Large intestine (tissue), 3 donors: ENCODE data around the gene ALG6. TPM values are rescaled to one million over a fixed set of nuclear protein-coding genes. Genes with fewer than 3 reads are reported as not detected.
"Not testable (repeated sequence)": the region's sequence is repeated elsewhere in the genome, so short reads cannot be mapped to it uniquely, and the experiment has no call there.

Experiments used
- DNase-seq, 2 donors: peaks; one replicate each; pipeline versions ENCODE4 v3.0.0 to v3.0.0-alpha.2; 2013
- H3K27ac ChIP-seq: one replicate; pipeline ENCODE4 v1.5.1; 2013; ENCODE audit warnings: low read length
- H3K27me3 ChIP-seq: 2 replicates; pipeline ENCODE4 v1.6.1; 2013; ENCODE audit warnings: low read length; ENCODE audit not compliant: control insufficient read depth, insufficient read depth
- H3K36me3 ChIP-seq: 2 replicates; pipeline ENCODE4 v1.6.1; 2013; ENCODE audit warnings: low read length; ENCODE audit not compliant: control insufficient read depth, insufficient read depth
- H3K4me1 ChIP-seq: one replicate; pipeline ENCODE4 v1.6.1; 2013; ENCODE audit warnings: low read length; ENCODE audit not compliant: control insufficient read depth, insufficient read depth
- H3K4me3 ChIP-seq: one replicate; pipeline ENCODE4 v1.5.1; 2013; ENCODE audit warnings: low read length
- H3K9me3 ChIP-seq: one replicate; pipeline ENCODE4 v1.6.1; 2013; ENCODE audit warnings: mild to moderate bottlenecking, low read depth, low read length, moderate library complexity; ENCODE audit not compliant: control insufficient read depth
- WGBS: methylation state at CpG from one replicate; pipeline ENCODE4 v1.1.5; 2013; ENCODE audit warnings: low lambda C conversion rate; ENCODE audit not compliant: insufficient coverage; 5-methylcytosine and 5-hydroxymethylcytosine counted together
- polyA plus RNA-seq: library from polyadenylated mRNA; unstranded; fragments of 120-200 nt; gene quantifications from one replicate; pipeline ENCODE4 v1.2.1, GENCODE V29; 2013

Gene ALG6
- polyA plus RNA-seq, 1 donor, result 21.2 TPM

DNA sequence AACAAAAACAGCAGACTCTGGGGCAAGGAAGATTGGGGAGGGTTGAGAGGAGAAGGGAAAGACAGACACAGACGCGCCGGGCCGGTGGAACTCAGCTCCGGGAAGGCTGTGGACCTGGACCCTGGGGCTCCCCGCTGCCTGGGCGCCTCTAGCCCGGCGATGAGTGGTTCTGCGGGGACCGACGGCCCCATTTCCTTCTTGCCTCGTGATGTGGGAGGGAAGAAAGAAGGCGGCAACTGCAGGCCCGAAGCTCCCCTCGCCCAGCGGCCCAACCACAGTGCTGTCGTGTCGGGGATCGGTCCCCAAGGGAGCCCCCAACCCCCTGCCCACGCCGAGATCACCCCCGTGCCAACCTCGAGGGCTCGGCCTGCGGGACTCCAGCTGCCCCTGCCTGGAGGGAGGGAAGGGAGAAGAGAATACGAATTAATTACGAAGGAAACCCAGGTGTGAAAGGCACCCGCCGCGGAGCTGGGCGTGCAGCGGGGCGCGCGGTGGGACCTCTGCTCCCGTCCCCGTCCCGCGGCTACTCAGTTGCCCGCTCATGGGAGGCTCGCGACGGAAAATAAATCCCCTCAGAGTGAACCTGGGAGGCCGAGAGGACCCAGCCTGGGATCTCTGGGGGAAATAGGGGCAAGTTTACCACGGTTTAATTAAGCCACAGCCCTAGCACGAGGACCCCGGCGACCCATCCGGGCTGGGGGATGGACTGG lies 37.7 kb upstream of the ALG6 start:
- Histone ChIP-seq H3K4me1 (peaks cover 8% of the 10 kb centered on the region), H3K27me3 (peaks cover 86% of the 10 kb centered on the region), H3K9me3 (peaks cover 9% of the 10 kb centered on the region), H3K27ac (no peak overlapping the region), H3K4me3 (no peak overlapping the region), H3K36me3 (no peaks in the 10 kb centered on the region)
- DNase-seq, result peak in 1 of 2 donors; percentile 54
- WGBS, result no CpG with 5 or more reads among the region's 50 CpGs

DNA sequence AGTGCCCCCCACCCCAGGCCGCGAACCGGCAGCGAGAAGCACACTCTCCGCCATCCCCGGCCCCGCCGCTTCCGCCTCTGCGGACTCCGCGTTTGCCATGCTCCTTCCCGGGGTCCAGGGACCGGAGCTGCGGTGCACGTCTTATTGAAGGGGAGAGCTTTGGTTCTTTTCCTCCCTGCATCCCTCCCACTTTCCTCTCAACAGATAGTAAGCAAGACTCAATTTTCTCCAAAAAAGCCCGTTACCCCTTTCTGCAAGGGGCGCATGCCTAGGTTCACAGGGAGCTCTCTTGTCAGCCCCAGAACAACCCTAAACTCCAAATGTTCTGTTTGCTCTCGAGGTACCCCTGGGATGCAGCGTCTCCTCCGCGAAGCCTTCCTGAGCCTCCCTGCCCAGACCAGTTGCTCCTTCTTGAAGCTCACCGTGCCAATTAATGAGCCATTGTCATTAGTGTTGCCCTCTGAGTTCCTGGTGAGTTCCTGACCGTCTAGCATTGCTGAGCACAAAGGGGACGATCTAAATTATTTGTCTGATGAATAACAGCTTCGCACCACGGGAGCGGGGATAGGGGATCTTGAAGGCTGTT lies 37.0 kb upstream of the ALG6 start:
- H3K9me3 ChIP-seq, result peaks cover 9% of the 10 kb centered on the region
- H3K27ac ChIP-seq, result no peak overlapping the region
- no CpG with 5 or more reads among the region's 28 CpGs for WGBS
- peaks cover 8% of the 10 kb centered on the region for H3K4me1 ChIP-seq
- H3K27me3 ChIP-seq, result peaks cover 88% of the 10 kb centered on the region
- no peak overlapping the region for H3K4me3 ChIP-seq
- H3K36me3 ChIP-seq, result no peaks in the 10 kb centered on the region
- peak in 1 of 2 donors; percentile 3 for DNase-seq

GRCh38 chr1:63342402-63342801 lies 25.0 kb upstream of the ALG6 start:
- no peak overlapping the region for H3K4me3 ChIP-seq
- no peaks in the 10 kb centered on the region for H3K9me3 ChIP-seq
- no peaks in the 10 kb centered on the region for H3K36me3 ChIP-seq
- no peaks in the 10 kb centered on the region for H3K4me1 ChIP-seq
- 80% methylated on average over 2 of the region's 2 CpGs for WGBS
- no peak for DNase-seq
- H3K27ac ChIP-seq, result no peak overlapping the region
- H3K27me3 ChIP-seq, result peaks cover 27% of the 10 kb centered on the region

- H3K27ac ChIP-seq, result no peak overlapping the region
- H3K36me3 ChIP-seq, result no peaks in the 10 kb centered on the region
- peaks cover 33% of the 10 kb centered on the region for H3K27me3 ChIP-seq
- no peak for DNase-seq
- H3K4me3 ChIP-seq, result no peak overlapping the region
- no CpG with 5 or more reads among the region's 1 CpG for WGBS
- H3K9me3 ChIP-seq, result no peaks in the 10 kb centered on the region
- no peaks in the 10 kb centered on the region for H3K4me1 ChIP-seq
These were observed 23.5 kb upstream of the ALG6 start for GRCh38 chr1:63343922-63344321.

DNA sequence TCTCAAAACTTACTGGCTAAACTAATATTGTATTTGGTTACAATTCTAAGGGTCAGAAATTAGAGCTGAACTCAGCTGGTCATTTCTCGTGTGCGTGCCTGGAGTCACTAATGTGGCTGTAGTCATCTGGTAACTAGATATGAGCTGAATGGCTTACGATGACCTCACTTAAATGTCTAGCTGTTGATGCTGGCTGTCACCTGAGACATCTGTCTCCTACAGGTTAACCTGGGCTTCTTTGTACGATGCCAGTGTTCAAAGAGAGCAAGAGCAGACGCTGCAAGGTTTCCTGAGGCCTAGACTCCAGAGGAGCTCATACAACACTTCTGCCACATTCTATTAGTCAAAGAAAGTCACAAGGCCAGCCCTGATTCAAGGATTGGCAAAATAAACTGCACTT lies 17.1 kb upstream of the ALG6 start:
- Histone ChIP-seq H3K4me3 (no peak overlapping the region), H3K36me3 (no peaks in the 10 kb centered on the region), H3K4me1 (no peaks in the 10 kb centered on the region), H3K9me3 (no peaks in the 10 kb centered on the region), H3K27ac (no peak overlapping the region), H3K27me3 (peaks cover 33% of the 10 kb centered on the region)
- no CpG with 5 or more reads among the region's 5 CpGs for whole genome bisulfite sequencing
- no peak for DNase-seq

GRCh38 chr1:63352736-63353135 lies 14.7 kb upstream of the ALG6 start:
- 90% methylated on average over 2 of the region's 2 CpGs for WGBS
- Histone ChIP-seq H3K27me3 (peaks cover 29% of the 10 kb centered on the region), H3K9me3 (peaks cover 2% of the 10 kb centered on the region), H3K27ac (no peak overlapping the region), H3K4me3 (no peak overlapping the region), H3K4me1 (no peaks in the 10 kb centered on the region), H3K36me3 (no peaks in the 10 kb centered on the region)
- no peak for DNase-seq

GRCh38 chr1:63356234-63356633 lies 11.2 kb upstream of the ALG6 start:
- not testable (repeated sequence) for H3K27ac ChIP-seq, H3K9me3 ChIP-seq, H3K36me3 ChIP-seq, H3K4me1 ChIP-seq, H3K4me3 ChIP-seq, DNase-seq
- H3K27me3 ChIP-seq, result peaks cover 20% of the 10 kb centered on the region
- 93% methylated on average over 2 of the region's 2 CpGs for WGBS

GRCh38 chr1:63359561-63359960 lies 7.9 kb upstream of the ALG6 start:
- no peak for DNase-seq
- peaks cover 2% of the 10 kb centered on the region for H3K9me3 ChIP-seq
- H3K27me3 ChIP-seq, result peaks cover 4% of the 10 kb centered on the region
- no peak overlapping the region for H3K27ac ChIP-seq
- no peaks in the 10 kb centered on the region for H3K36me3 ChIP-seq
- WGBS, result 82% methylated on average over 3 of the region's 5 CpGs
- H3K4me3 ChIP-seq, result no peak overlapping the region
- H3K4me1 ChIP-seq, result no peaks in the 10 kb centered on the region

DNA sequence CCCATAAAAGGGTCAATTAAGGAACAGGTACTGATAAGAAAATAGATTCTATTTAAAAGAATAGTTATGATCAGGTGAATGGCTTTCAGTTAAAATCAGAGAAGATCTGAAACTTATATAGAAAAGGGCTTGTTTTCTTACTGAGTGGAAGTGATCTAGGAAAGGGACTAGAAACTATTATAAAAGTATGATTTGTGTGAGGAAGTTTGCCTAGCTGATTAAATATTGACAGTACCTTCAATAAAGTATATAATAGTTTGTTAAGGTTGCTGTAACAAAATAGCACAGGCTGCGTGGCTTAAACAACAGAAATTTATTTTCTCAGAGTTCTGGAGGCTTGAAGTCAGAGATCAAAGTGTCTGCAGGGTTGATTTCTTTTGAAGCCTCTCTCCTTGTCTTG lies 5.4 kb upstream of the ALG6 start:
- H3K4me3 ChIP-seq, result no peak overlapping the region
- H3K36me3 ChIP-seq, result no peaks in the 10 kb centered on the region
- WGBS, result no CpG with 5 or more reads among the region's 1 CpG
- H3K4me1 ChIP-seq, result peaks cover 3% of the 10 kb centered on the region
- no peak for DNase-seq
- no peak overlapping the region for H3K27ac ChIP-seq
- H3K9me3 ChIP-seq, result no peaks in the 10 kb centered on the region
- no peaks in the 10 kb centered on the region for H3K27me3 ChIP-seq

DNA sequence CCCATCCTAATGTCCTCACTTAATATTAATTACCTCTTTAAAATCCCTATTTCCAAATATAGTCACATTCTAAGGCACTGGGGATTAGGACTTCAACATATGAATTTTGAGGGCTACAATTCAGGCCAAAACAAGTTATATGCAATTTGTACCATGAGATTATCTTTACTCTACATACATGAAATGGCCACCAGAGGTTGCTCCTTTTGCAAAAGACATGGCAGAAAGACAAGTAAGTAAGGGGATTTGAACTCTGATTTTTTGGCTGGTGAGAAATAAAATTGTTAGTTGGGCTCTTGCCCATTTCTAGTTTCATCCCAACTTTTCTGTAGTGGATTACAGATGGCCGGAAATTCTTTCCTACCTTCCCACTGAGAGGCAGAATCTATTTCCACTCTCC lies 4.8 kb upstream of the ALG6 start:
- H3K27me3 ChIP-seq, result no peaks in the 10 kb centered on the region
- DNase-seq, result no peak
- no peak overlapping the region for H3K4me3 ChIP-seq
- no peaks in the 10 kb centered on the region for H3K9me3 ChIP-seq
- no peaks in the 10 kb centered on the region for H3K36me3 ChIP-seq
- no peak overlapping the region for H3K27ac ChIP-seq
- no CpG with 5 or more reads among the region's 1 CpG for WGBS
- H3K4me1 ChIP-seq, result peaks cover 4% of the 10 kb centered on the region

DNA sequence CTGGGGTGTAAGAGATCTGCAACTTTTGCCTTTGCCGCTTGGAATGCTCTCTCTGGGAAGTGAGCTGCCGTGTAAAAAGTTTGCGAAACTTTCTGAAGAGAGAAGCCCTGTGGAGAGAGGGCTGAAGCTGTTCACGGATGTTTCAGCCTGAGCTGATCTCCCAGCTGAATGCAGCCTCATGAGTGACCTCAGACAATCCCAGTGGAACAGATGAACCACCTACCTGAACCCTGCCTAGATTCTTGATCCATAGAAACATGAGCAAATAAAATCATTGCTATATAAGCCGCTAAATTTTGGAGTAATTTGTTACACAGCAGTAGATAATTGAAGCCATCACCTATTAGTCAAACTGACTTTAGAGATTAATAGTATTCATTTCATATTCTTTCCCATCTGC lies 4.4 kb upstream of the ALG6 start:
- no peaks in the 10 kb centered on the region for H3K27me3 ChIP-seq
- no peaks in the 10 kb centered on the region for H3K9me3 ChIP-seq
- DNase-seq, result no peak
- no peaks in the 10 kb centered on the region for H3K36me3 ChIP-seq
- peaks cover 4% of the 10 kb centered on the region for H3K4me1 ChIP-seq
- 100% methylated on average over 1 of the region's 5 CpGs for WGBS
- H3K27ac ChIP-seq, result no peak overlapping the region
- H3K4me3 ChIP-seq, result no peak overlapping the region
